Fibroblast of skin of left quadriceps (primary cell): Measurements from ENCODE around the gene DYSF.

Experiments used
- DNase-seq, 2 experiments: peaks; one replicate each; pipeline ENCODE4 v3.0.0-alpha.2; 2013; ENCODE audit warnings: low read depth in 2 of 2

The DYSF gene

GRCh38 chr2:71614976-71615766 lies 161.8 kb downstream of the DYSF start:
- no peak for DNase-seq

- no peak for DNase-seq
Measured at GRCh38 chr2:71615767-71616730, 162.7 kb downstream of the DYSF start.

GRCh38 chr2:71617266-71617665 lies 163.9 kb downstream of the DYSF start:
- DNase-seq = no peak

GRCh38 chr2:71618327-71619113 lies 165.2 kb downstream of the DYSF start:
- no peak for DNase-seq

GRCh38 chr2:71619230-71619741 lies 165.9 kb downstream of the DYSF start:
- DNase-seq = no peak

- no peak for DNase-seq
Measured at GRCh38 chr2:71620116-71620515, 166.8 kb downstream of the DYSF start.

- DNase-seq = no peak
Measured at GRCh38 chr2:71620851-71621251, 167.5 kb downstream of the DYSF start.

GRCh38 chr2:71629273-71629672 lies 175.9 kb downstream of the DYSF start:
- no peak for DNase-seq

- no peak for DNase-seq
Measured at GRCh38 chr2:71629771-71630453, 176.6 kb downstream of the DYSF start.

- no peak for DNase-seq
Measured at GRCh38 chr2:71630454-71631328, 177.3 kb downstream of the DYSF start.

GRCh38 chr2:71631411-71631931 lies 178.1 kb downstream of the DYSF start:
- DNase-seq = peak; percentile 84 to 86

- no peak for DNase-seq
Measured at GRCh38 chr2:71633086-71633485, 179.7 kb downstream of the DYSF start.

- DNase-seq = no peak
Measured at GRCh38 chr2:71634567-71634966, 181.2 kb downstream of the DYSF start.

- no peak for DNase-seq
Measured at GRCh38 chr2:71635798-71636197, 182.4 kb downstream of the DYSF start.

- DNase-seq = no peak
Measured at GRCh38 chr2:71637168-71637567, 183.8 kb downstream of the DYSF start.

GRCh38 chr2:71637736-71638135 lies 184.4 kb downstream of the DYSF start:
- no peak for DNase-seq

GRCh38 chr2:71639735-71640134 lies 186.4 kb downstream of the DYSF start:
- DNase-seq = no peak

- DNase-seq = no peak
Measured at GRCh38 chr2:71640489-71640888, 187.1 kb downstream of the DYSF start.

- no peak for DNase-seq
Measured at GRCh38 chr2:71643674-71644357, 190.5 kb downstream of the DYSF start.
